GM12801 (cell line): ENCODE measurements around the gene CAMK2G.

Source experiments
- CTCF ChIP-seq: IDR thresholded peaks from one replicate; pipeline ENCODE4 v1.5.1; 2011; ENCODE audit warnings: control low read depth; ENCODE audit not compliant: insufficient read length; ENCODE audit errors: extremely low read depth

Gene CAMK2G

GRCh38 chr10:73889014-73889413, 14.7 kb upstream of the CAMK2G start:
- TF ChIP-seq CTCF, result no peak

GRCh38 chr10:73888514-73888913, 14.2 kb upstream of the CAMK2G start:
- TF ChIP-seq CTCF, result no peak

- no peak for TF ChIP-seq CTCF
Observed at GRCh38 chr10:73887294-73888039, 13.1 kb upstream of the CAMK2G start.

- no peak for TF ChIP-seq CTCF
Observed at GRCh38 chr10:73886661-73887293, 12.4 kb upstream of the CAMK2G start.

GRCh38 chr10:73886085-73886529, 11.8 kb upstream of the CAMK2G start:
- peak; percentile 10 for TF ChIP-seq CTCF

- no peak for TF ChIP-seq CTCF
Observed at GRCh38 chr10:73884017-73884416, 9.7 kb upstream of the CAMK2G start.

- no peak for TF ChIP-seq CTCF
Observed at GRCh38 chr10:73881221-73881919, 7.0 kb upstream of the CAMK2G start.
